AG08396 (cell line): Measurements from ENCODE around the gene CAPN9.

Experiments
- DNase-seq: peaks from one replicate; pipeline ENCODE4 v3.0.0; 2012; ENCODE audit warnings: low spot score, mixed read lengths

The CAPN9 gene

DNA sequence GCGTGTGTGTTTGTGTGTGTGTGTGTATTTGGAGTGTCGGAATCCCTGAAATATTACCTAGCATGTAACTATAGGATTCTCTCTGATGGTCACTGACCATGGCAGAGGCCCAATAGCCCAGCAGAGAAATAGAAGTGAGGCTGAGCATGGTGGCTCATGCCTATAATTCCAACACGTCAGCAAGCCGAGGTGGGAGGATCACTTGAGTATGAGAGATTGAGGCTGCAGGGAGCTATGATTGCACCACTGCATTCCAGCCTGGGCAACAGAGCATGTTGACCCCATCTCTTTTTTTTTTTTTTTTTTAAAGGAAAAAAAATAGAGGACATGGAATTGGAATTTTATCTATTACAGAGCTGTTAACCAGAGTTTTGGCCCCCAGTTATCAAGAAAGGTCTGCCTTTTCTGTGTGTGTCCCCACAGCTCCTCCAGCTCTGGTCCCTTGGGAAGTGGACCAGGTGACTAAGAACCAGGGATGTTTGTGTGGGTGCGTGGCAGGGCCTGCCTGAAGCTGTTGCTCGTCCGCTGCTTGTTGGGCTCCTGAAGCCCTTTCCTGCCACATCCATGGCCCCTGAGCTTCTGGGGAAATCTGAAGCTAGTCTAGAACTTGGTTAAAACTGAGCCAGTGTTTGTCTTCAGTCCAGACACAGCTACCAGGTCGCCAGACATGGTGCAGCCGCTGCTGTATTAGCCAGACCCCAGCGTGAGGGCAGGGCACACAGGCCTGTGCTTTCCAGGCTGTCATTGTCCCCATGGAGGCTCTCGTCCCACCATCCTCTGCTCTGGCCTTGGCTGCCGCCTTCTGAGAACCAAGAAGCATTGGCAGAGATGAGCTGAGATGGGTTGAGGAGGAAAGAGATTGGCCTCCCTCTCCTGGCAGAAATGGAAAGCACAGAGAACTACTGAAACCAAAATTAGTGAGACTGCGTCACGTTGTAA lies 25.5 kb downstream of the CAPN9 start:
- peak; percentile 76 for DNase-seq

DNA sequence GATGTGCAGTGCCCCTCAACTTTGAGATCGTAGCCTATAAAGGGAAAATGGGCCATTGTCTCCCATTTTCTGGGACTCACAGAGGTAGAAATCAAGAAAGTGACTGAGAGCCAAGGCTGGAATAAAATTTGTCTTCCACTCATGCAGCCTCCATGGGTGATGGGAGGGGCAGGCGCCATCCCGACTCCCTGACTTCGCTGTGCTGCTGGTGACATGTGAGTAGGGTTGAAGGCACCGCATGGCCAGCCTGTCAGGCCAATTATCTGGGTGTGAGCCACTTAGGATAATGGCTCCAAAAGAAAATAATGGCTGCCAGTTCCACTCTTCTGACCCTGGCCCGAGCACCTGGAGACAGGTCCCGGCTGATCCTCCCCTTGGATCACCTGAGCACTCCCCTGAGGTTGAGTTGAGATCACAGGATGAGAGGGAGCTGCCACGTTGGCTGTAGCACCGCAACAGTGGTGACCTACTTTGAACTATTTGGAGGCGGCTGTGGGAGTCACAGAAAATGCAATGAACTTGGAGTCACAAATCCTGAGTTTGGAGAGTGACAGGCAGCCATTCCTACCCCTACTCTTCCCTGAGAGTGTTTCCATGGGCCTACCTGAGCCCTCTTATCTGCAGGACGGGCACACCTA lies 26.3 kb downstream of the CAPN9 start:
- DNase-seq = no peak

DNA sequence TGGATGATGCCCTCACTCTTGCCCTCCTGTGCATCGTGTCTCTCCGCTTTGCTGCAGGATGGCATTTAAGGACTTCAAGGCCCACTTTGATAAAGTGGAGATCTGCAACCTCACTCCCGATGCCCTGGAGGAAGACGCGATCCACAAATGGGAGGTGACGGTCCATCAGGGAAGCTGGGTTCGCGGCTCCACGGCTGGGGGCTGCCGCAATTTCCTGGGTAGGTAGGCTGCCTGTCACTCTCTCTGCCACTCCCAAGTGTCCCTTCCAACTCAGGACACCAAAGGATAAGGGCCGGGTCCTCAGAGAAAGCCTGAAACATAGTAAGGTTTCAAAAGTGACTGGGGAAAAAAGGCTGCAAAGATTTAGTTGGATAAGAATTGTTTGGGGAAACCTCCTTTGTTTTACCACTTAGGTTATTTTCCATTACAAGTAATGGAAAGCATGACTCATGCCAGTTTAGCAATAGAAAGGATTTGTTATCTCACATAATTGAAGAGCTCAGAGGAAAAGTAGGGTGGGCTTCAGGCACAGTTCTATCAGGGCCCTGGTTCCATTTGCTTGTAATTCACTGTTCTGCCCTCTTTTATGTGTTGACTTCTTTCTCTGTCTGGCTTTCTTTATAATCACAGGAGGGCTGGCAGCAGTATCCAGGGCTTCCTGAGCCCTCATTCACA lies 31.9 kb downstream of the CAPN9 start:
- DNase-seq = no peak

DNA sequence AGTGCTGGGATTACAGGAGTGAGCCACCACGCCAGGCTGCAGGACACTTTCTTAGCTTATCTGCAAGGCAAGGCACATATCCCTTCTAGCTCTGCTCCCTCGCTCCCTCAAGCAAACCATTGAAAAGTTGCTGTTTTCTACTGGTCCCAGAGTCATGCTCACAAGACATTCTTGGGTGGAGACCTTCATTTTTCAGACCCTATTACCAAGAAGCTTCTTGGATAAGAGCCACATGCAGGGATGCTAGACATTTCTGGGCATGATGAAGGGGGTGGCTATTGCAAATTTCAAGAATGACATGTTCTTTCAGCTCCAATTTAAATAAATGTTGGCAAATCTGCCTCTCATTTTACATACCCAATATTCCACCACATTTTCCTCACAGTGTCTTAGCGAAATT lies 33.9 kb downstream of the CAPN9 start:
- DNase-seq = no peak

DNA sequence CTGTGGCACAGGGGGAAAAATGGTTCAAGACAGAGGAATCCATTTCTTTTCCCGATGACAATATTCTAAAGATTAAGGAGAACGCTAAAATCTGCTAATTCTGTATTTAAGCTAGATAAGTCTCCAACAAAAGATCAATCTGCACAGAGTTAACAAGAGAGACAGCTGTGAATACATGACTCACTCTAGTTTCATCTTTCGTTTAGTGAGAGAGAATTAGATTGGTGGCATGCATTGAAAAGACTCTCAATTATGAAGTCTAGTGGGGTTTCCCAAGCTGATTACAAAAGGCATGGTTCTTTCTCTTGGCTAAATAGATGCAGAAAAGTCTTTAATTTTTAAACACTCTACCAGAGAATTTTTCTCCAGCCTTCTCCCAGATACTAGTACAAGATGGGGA lies 34.4 kb downstream of the CAPN9 start:
- no peak for DNase-seq

DNA sequence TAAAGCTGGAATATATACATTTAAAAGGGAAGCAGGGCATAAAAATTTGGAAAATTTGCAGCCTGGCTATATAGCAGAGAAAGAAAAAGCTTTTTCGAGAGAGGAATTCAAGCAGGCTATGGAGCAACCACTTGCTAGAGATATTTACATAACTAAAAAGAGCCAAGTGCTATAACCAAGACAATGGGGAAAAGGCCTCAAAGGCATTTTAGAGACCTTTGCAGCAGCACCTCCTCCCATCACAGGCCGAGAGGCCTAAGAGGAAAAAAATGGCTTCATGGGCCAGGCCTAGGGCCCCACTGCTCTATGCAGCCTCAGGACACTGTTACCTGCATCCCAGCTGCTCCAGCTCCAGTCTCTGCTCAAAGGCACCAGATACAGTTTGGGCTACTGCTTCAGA lies 37.0 kb downstream of the CAPN9 start:
- no peak for DNase-seq

DNA sequence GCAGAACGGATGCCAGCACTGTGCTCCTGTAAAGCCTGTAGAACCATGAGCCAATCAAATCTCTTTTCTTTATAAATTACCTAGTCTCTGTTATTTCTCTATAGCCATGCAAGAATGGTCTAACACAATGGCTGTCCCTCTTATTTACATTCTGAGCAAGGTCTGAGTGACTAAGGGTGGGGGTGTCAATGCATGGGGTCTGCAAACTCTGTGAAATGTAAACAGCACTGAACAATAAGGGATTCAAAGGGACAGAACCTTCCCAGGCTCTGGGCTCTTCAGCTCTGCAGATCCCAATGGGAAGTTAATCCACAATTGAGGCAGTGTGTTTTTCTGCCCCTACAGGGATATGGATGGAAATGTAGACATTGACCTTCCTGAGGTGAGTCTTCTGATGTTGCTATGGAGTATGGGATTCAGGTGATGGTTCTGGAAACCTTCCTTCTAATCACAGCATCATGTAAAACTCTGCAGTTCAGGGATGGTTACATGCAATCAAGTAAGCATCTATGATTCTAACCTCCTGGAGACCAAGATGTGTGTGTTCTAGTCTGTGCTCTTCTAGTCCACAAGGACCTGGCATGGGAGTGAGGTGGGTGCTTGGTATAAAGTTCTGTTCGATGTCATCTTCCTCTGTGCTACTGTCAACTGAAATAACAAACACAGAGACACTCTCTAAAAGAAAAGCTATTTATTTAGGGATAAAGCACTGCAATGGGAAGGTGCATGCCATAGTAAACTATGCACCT lies 38.6 kb downstream of the CAPN9 start:
- DNase-seq = no peak

DNA sequence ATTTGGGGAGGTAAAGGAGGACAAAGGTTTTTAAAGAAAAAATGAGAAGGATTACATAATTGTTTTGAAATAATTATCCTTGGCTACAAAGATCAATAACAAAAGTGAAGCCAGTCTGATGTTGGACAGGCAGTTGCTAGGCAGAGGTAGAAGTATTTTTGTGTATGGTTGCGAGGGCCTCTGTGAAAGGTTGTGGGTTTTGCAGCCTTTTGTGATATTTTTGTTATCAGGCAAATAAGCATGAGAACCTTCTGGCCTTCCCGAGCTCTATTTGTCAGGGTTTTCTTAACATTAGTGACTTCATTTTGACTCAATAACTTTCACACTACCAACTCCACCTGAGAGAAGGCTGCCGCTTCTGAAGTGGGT lies 39.2 kb downstream of the CAPN9 start:
- no peak for DNase-seq

DNA sequence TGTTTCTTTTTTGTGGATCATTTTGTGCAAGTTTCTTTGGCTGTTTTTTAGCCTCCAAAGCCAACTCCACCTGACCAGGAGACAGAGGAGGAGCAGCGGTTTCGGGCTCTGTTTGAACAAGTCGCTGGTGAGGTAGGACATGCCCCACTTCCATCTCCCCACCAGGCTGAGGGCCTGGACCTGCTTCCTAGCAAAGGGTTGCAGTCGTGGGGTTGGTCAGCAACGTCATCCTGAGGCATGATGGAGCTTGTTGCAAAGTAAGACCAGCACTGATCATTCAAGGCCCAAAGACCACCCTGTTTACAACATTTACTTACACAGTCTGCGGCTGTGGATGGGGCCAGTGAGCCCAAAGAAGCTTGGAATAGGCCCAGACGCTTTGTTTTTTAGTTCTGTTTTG lies 40.3 kb downstream of the CAPN9 start:
- no peak for DNase-seq

DNA sequence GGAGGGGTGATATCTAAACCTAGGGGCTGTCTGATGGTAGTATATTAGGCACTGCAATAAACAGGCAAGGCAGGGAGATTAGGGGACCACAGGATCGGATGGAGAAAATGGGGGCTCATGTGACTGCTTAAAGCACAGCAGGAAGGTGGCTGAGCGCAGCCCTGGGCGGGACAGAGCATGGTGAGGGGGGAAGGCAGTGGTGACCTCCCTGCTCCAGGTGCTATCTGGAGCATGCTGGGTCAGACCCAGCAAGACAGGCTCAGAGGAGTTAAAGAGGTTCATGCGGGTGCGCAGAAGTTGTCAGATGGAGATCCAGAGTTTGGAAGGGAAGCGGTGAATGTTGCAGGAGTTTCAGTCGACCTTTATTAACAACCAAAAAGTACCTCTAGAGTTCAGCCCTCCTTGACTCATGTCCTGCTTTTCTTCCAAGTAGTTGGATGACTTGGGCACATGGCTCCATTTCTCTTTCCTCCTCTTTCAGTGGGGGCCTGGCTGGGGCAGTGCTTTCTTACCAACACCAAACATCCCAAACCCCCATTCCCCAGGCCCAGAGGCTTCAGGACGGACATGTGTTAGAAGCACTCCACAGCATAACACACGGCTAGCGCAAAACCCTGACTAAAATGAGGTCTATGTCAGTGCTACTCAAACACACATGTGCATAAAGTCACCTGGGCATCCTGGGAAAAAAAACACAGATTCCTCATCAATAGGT lies 41.5 kb downstream of the CAPN9 start:
- no peak for DNase-seq

DNA sequence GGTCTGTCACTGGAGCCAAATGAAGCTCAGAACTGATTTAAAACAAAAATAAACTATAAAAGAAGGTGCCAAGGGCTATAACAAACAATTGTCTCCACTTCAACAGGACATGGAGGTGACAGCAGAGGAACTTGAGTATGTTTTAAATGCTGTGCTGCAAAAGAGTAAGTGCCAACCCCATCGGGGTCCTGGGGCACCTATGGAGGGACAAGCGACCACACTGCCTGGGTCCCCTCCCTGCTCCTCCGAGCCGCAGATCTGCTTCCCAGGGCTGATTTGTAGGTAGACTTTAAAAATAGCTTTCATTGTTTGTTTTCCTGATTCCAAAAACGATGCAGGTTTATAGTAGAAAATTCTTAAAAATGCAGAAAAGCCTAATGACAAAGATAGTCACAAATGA lies 42.8 kb downstream of the CAPN9 start:
- no peak for DNase-seq

DNA sequence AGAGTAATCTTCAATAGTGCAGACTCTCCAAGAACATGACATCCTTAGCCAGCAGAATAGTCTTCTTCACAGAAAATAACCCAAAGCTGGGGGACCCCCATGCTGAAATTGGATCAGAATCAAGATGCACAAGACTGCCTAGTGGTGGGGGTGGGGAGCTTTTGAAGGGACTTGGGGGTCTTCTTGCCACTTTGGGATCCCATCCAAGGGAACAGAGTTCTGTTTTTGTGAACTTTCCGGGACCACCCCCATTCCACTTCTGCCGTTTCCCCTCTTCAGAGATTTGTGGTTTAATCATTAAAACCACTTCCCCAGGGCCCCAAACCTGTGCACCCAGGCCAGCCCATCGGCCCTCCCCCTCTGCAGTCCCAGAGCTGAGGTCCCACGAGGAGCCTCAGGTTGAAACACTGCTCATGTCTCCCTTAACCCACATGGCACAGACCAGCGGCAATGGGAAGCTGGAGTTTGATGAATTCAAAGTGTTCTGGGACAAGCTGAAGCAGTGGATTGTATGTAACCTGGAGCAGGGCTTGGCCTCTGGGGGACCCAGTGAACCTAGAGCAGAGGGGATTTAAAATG lies 44.9 kb downstream of the CAPN9 start:
- DNase-seq = no peak

DNA sequence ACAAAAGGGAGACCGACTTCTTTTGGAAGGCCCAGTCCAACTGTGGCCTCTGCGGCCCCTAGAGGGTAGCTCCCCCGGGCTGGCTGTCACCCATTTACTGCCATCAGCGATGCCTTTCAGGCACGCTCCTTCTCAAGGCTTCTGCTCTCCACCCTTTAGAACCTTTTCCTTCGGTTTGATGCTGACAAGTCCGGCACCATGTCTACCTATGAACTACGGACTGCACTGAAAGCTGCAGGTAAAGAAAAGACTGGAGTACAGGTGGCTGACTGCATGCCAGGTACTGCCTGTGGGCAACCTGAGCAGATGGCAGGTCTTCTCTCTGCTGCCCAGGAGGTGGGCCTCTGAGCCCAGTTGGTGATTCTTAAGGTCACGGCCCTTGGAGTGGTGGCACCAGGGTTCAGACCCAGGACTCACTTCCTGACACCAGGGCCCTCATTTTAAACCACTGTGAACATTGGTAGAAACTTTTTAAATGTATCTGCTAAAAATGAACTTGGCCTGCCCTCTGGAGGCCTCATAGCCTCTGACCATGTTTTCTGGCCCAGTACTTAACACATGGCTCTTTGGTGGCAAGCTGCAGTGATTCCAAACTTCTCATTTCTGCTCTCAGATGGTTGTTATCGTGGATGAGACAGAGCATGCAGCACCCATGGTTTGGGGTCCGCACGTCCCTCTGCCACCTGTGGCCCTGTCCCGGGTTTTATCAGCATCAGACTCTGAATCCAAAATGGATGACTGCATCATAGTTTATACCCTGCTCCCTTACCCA lies 45.7 kb downstream of the CAPN9 start:
- no peak for DNase-seq

DNA sequence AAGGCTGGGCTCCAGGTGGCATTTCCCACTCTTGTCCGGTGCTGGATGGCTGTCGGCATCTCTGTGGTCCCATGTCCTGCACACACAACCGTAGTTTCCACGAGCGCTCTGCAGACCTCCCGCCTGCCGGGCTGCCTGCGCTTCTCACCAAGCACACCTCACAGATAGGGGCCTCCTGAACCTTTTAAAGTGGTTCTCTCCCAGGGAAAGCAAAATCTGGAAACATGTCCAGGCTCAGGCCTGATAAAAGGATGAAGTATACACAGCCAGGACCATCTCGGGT lies 46.2 kb downstream of the CAPN9 start:
- no peak for DNase-seq

DNA sequence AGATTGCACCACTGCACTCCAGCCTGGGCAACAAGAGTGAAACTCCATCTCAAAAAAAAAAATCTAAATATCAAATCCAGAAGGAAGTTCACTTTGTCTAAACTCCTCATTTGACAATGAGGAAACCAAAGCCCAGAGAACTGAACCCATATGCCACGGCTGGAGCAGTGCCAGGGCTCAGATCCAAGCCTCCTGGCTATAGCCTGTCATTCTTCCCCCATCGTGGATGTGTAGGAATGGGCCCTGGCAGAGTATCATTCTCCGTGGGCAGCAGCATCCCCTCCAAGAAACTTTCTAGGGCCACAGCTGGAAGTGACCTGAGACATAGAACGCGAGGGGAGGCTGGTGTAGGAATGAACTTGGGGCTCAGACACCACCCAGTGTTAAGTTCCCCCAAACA lies 47.2 kb downstream of the CAPN9 start:
- DNase-seq = no peak

DNA sequence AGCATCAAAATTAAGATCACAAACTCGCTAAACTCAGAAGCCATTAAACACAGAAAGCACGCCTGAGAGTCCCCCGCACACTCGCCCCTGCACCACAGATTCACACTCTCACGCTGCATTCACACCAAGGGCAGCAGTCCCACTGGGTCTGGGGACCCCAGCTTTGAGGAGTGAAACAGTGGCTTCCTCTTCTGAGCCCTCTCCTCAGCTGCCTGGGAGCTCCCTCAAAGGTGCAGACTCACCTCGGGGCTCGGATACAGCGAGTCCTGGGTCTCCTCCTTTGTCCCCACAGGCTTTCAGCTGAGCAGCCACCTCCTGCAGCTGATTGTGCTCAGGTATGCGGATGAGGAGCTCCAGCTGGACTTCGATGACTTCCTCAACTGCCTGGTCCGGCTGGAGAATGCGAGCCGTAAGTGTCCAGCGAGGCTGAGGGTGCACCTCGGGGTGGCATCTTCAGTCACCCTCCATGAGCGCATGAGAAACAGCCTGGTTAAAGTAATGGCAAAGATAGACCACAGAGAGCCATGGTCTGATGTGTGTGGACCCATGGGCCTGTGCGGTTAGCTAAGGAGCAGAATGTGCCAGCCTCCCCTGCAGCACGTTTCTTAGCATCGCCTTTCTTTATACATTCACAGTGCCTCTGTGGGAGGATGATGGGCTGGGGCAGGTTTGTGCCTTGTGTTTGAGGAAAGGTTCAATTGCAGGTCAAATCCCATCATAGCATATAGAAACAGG lies 47.9 kb downstream of the CAPN9 start:
- DNase-seq = no peak

DNA sequence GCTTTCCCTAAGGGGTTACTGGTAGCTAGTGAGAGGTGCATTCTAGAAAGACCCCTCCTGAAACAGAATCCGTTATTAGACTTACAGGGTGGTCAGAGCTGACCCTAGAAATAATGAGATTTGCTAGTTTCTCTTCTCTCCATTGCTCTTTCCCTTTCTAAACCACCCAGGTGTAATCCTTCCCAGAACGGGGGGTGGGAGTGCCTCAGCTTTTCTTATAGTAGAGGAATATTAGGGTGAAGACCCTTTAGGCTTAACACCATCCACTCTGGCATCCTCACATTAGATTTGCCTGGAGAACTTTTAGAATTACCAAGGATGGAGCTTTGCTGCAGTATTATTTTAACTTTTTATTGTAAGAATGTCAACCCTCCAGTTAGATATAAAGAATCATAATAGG lies 49.4 kb downstream of the CAPN9 start:
- no peak for DNase-seq

DNA sequence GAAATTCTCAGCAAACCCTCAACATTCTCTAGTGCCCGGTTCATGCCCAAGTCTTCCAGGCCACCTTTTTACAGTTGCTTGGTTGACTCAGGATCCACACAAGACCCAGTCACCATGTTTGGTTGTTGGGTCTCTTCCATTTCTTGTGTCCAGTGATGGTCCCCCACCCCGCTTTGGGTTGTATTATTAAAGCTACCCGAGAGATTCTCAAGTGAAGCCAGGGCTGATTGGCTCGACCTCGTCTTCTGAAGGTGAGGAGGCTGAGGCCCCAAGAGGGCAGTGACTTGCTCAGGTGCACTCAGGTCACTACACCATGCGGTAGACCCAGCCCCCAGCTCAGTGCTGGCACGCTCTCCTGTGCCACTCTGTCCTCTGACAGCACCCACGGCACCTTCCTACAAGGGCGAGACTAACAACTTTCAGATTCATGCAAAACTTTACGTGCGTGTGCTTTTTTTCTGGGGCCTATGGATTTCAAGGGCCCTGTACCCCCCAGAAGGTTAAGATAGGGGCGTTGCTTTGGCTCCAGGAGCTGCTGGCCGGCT lies 50.3 kb downstream of the CAPN9 start:
- no peak for DNase-seq

DNA sequence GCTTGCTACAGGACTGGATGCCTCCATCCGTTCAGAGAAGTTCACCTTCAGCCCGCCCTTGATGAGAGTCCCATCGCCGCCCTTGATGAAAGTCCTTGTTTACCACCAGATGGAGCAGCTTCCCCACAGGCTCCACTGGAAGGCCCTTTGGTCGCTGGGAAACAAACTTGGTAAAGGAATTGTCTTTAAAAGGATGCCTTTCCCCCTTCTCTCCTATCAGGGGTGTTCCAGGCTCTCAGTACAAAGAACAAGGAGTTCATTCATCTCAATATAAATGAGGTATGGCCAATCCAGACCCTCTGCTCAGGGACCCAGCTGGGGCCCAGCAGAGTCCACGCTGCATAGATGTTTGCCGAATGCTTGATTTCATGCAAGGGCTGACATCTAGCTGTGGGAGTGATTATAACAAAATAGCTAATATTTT lies 50.8 kb downstream of the CAPN9 start:
- DNase-seq = peak; percentile 69

DNA sequence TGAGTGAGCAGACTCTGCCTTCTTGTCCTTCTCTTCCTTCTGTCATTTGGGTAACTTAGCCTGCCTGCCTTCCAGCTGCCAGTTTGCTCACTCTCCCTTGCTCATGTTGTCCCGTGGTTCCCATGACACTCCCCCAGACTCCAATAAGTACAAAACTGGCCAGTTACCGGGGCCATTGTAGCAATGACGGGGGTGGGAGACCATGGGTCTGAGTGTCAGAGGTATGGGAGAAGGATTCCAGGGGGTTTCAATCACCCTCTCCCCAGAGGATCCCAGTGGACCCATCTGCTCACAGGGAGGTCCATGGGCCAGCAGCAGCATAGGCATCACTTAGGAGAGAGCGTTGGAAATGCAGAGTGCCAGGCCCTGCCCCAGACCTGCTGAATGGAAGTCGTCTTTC lies 51.3 kb downstream of the CAPN9 start:
- no peak for DNase-seq
